GM23338 (cell line): ENCODE data around the gene SGSH. TPM values are rescaled to one million over a fixed set of nuclear protein-coding genes. Genes with fewer than 3 reads are reported as not detected.
"Not testable (repeated sequence)": the region's sequence is repeated elsewhere in the genome, so short reads cannot be mapped to it uniquely, and the experiment has no call there.

ENCODE experiments used
- ATAC-seq: fragments of 200-7000 bp; cut with Tn5 transposase; 3 replicates; pipeline ENCODE4 v1.9.1; 2020
- DNase-seq: peaks from one replicate; pipeline ENCODE4 v3.0.0-alpha.2; 2015; ENCODE audit warnings: low spot score
- H2AFZ ChIP-seq: fragments of 200-600 bp; sonication (generic); 2 replicates; pipeline ENCODE4 v1.8.0; 2016; ENCODE audit warnings: antibody characterized with exemption, mild to moderate bottlenecking, moderate library complexity
- H3F3A ChIP-seq: fragments of 200-600 bp; sonication (generic); replicated peaks from 2 replicates; pipeline ENCODE4 v1.8.0; 2017; ENCODE audit warnings: antibody characterized with exemption, mixed run types, low read depth
- H3K27ac ChIP-seq: fragments of 200-600 bp; sonication (generic); 2 replicates; pipeline ENCODE4 v1.6.1; 2016; ENCODE audit warnings: low read depth
- H3K27me3 ChIP-seq: fragments of 200-600 bp; sonication (generic); 2 replicates; pipeline ENCODE4 v1.8.0; 2016; ENCODE audit warnings: mild to moderate bottlenecking, mixed run types, moderate library complexity; ENCODE audit not compliant: insufficient read depth
- H3K36me3 ChIP-seq: fragments of 200-600 bp; sonication (generic); 2 replicates; pipeline ENCODE4 v1.8.0; 2016; ENCODE audit warnings: mild to moderate bottlenecking; ENCODE audit not compliant: insufficient read depth
- H3K4me1 ChIP-seq: fragments of 200-600 bp; sonication (generic); 2 replicates; pipeline ENCODE4 v1.8.0; 2016; ENCODE audit warnings: mild to moderate bottlenecking, moderate library complexity; ENCODE audit not compliant: insufficient read depth
- H3K4me2 ChIP-seq: fragments of 200-600 bp; sonication (generic); 2 replicates; pipeline ENCODE4 v1.7.1; 2017; ENCODE audit warnings: mixed run types
- H3K4me3 ChIP-seq: fragments of 200-600 bp; sonication (generic); 2 replicates; pipeline ENCODE4 v1.6.1; 2016; ENCODE audit warnings: mixed run types
- H3K79me2 ChIP-seq: fragments of 200-600 bp; sonication (generic); replicated peaks from 2 replicates; pipeline ENCODE4 v1.8.0; 2017; ENCODE audit warnings: mild to moderate bottlenecking; ENCODE audit not compliant: insufficient read depth
- H3K9me2 ChIP-seq: fragments of 200-600 bp; sonication (generic); 2 replicates; pipeline ENCODE4 v1.8.0; 2017; ENCODE audit not compliant: insufficient read depth
- H4K20me1 ChIP-seq: fragments of 200-600 bp; sonication (generic); replicated peaks from 2 replicates; pipeline ENCODE4 v1.8.0; 2017; ENCODE audit warnings: mild to moderate bottlenecking; ENCODE audit not compliant: insufficient read depth
- H3K27ac Mint-ChIP-seq: 2 replicates; pipeline ENCODE4 v1.8.0; 2020; ENCODE audit warnings: inconsistent platforms, mild to moderate bottlenecking, moderate library complexity, mixed read lengths
- H3K27me3 Mint-ChIP-seq: 3 replicates; pipeline ENCODE4 v1.8.0; 2022; ENCODE audit warnings: low read depth, mild to moderate bottlenecking, moderate library complexity, mixed read lengths, inconsistent platforms; ENCODE audit not compliant: insufficient read depth, poor library complexity
- H3K36me3 Mint-ChIP-seq: 3 replicates; pipeline ENCODE4 v1.8.0; 2021; ENCODE audit warnings: low read depth, mild to moderate bottlenecking, inconsistent platforms, moderate library complexity, mixed read lengths
- H3K4me1 Mint-ChIP-seq: 3 replicates; pipeline ENCODE4 v1.8.0; 2020; ENCODE audit warnings: mild to moderate bottlenecking, inconsistent platforms, mixed read lengths
- H3K4me3 Mint-ChIP-seq: 3 replicates; pipeline ENCODE4 v1.8.0; 2021; ENCODE audit warnings: moderate library complexity, mild to moderate bottlenecking, inconsistent platforms, mixed read lengths
- H3K9me3 Mint-ChIP-seq: 3 replicates; pipeline ENCODE4 v1.8.0; 2020; ENCODE audit warnings: moderate library complexity, mild to moderate bottlenecking, inconsistent platforms, mixed read lengths
- EZH2 ChIP-seq: fragments of 200-600 bp; sonication (generic); IDR thresholded peaks from one replicate; pipeline ENCODE4 v1.8.0; 2017; ENCODE audit warnings: antibody characterized with exemption, mild to moderate bottlenecking, low read depth; ENCODE audit not compliant: unreplicated experiment
- EZH2phosphoT487 ChIP-seq: fragments of 200-600 bp; sonication (generic); IDR thresholded peaks from one replicate; pipeline ENCODE4 v1.8.1; 2018; ENCODE audit warnings: antibody characterized with exemption; ENCODE audit not compliant: unreplicated experiment
- NANOG ChIP-seq: IDR thresholded peaks from 2 replicates; pipeline ENCODE4 v1.6.1; 2016; ENCODE audit warnings: antibody characterized with exemption, borderline replicate concordance
- POLR2AphosphoS5 ChIP-seq: IDR thresholded peaks from 2 replicates; pipeline ENCODE4 v1.6.1; 2016; ENCODE audit warnings: antibody characterized with exemption, low read depth
- STAT1 ChIP-seq: IDR thresholded peaks from one replicate; pipeline ENCODE4 v1.6.1; 2016; ENCODE audit warnings: antibody characterized with exemption; ENCODE audit not compliant: unreplicated experiment
- polyA plus RNA-seq: library from polyadenylated mRNA; unstranded; fragments of >200 nt; fragmentation: Nextera tagmentation; extraction: Ambion mirVana; gene quantifications from 2 replicates; pipeline ENCODE4 v1.2.1, GENCODE V29; 2016
- total RNA-seq: library from RNA; depleted of rRNA; stranded (reverse); fragments of >200 nt; shearing (Covaris generic); gene quantifications from 2 replicates; pipeline ENCODE4 v1.2.3, GENCODE V29; 2014
- TF ChIP-seq, protein P1 (sequence below): IDR thresholded peaks from one replicate; pipeline ENCODE4 v1.6.1; 2018; ENCODE audit warnings: antibody characterized with exemption; ENCODE audit not compliant: unreplicated experiment
- TF ChIP-seq, protein P2 (sequence below): fragments of 250-450 bp; sonication (Bioruptor Pico); IDR thresholded peaks from 2 replicates; pipeline ENCODE4 v1.5.0; 2020; ENCODE audit warnings: mild to moderate bottlenecking, moderate library complexity

Gene SGSH
- total and polyA plus RNA-seq, 2 experiments from 2014 or later = 9.6 to 17.5 TPM

DNA sequence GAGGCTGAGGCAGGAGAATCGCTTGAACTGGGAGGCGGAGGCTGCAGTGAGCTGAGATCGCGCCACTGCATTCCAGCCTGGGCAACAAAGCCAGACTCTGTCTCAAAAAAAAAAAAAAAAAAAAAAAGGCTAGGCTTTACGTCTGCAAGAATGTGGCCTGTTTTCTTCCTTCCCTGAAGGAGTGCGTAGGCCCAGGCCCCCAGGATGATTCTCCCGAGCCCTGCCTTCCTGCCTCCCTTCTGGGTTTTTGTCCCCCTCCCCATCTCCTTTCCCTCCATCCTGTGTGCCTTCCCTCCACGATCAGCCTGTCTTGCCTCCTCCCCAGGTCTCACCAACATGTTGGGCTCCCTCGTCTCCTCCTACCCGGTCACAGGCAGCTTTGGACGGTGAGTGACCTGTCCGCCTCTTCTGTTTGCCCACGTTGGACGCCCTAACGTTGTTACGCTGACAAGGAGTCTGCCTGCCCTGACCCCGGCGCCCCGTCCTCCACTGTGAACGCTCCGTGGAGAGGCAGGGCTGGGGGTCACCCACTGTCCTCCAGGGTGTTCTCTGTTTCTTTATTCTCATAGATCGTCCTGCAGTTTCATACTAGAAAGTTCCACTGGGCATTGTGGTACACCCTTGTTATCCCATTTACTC lies 24.9 kb upstream of the SGSH start (continued):
- TF ChIP-seq, protein P1, sequence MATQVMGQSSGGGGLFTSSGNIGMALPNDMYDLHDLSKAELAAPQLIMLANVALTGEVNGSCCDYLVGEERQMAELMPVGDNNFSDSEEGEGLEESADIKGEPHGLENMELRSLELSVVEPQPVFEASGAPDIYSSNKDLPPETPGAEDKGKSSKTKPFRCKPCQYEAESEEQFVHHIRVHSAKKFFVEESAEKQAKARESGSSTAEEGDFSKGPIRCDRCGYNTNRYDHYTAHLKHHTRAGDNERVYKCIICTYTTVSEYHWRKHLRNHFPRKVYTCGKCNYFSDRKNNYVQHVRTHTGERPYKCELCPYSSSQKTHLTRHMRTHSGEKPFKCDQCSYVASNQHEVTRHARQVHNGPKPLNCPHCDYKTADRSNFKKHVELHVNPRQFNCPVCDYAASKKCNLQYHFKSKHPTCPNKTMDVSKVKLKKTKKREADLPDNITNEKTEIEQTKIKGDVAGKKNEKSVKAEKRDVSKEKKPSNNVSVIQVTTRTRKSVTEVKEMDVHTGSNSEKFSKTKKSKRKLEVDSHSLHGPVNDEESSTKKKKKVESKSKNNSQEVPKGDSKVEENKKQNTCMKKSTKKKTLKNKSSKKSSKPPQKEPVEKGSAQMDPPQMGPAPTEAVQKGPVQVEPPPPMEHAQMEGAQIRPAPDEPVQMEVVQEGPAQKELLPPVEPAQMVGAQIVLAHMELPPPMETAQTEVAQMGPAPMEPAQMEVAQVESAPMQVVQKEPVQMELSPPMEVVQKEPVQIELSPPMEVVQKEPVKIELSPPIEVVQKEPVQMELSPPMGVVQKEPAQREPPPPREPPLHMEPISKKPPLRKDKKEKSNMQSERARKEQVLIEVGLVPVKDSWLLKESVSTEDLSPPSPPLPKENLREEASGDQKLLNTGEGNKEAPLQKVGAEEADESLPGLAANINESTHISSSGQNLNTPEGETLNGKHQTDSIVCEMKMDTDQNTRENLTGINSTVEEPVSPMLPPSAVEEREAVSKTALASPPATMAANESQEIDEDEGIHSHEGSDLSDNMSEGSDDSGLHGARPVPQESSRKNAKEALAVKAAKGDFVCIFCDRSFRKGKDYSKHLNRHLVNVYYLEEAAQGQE = no peak

DNA sequence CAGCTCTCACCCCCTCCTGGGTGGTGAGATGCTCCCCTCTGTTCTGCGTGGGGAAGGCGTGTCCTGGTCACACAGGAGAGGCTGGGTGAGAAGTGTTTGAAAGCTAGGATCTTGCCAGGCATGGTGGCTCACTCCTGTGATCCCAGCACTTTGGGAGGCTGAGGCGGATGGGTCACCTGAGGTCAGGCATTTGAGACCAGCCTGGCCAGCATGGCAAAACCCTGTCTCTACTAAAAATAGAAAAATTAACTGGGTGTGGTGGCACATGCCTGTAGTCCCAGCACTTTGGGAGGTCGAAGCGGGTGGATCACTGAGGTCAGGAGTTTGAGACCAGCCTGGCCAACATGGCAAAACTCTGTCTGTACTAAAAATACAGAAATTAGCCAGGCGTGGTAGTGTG lies 24.3 kb upstream of the SGSH start:
- not testable (repeated sequence) for H4K20me1 ChIP-seq, H3K4me2 ChIP-seq, H3K9me3 Mint-ChIP-seq, H3K27ac ChIP-seq, H3K4me3 Mint-ChIP-seq, H3K27me3 ChIP-seq, DNase-seq, H2AFZ ChIP-seq, H3K4me1 Mint-ChIP-seq, ATAC-seq, H3K36me3 ChIP-seq, H3K4me3 ChIP-seq, H3K79me2 ChIP-seq, H3K27me3 Mint-ChIP-seq, H3K27ac Mint-ChIP-seq, H3F3A ChIP-seq, H3K4me1 ChIP-seq, H3K9me2 ChIP-seq
- peaks cover 26% of the 10 kb centered on the region; the same call in 2 of the 3 replicates for H3K36me3 Mint-ChIP-seq

DNA sequence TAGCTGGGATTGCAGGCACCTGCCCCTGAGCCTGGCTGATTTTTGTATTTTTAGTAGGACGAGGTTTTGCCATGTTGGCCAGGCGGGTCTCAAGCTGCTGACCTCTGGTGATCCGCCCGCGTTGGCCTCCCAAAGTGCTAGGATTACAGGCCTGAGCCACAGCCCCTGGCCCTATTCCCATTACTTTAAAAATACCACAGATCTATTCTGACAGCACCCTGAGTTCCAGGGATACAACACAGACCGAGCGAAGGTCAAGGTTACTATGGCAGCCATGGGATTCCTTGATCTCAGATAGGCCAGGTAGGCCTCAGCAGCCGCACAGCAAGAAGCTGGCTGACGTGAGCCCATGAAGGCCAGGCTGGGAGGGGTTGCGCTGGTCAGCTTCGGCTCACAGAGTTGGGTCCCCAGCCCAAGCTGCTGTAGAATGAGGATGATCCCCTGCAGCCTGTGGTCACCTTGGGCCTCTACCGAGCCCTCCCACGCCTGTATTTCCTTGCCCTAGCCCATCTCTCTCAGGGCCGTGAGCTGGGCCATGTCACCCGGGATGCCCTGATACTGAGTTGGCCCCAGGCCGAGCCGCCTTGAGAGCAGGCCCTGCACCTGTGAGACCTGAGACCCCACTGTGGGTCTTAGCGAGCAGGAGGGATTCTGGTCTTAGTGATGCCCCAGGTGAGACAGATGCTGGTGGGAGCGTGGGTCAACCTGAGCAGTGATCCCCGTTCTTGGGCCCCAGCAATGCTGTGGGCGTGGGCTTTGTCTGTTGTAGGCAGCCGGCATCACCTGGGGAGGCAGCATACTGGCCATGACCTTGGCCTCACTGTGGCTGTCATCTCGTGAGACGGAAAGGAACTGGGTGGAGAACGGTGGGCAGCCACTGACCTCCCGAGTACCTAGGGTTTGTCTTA lies 23.6 kb upstream of the SGSH start:
- H3K27me3 ChIP-seq = no peaks in the 10 kb centered on the region
- ATAC-seq (no peak), DNase-seq (no peak)
- H3K9me2 ChIP-seq = no peaks in the 10 kb centered on the region
- peaks cover 3% of the 10 kb centered on the region; the same call in 1 of the 2 replicates for H4K20me1 ChIP-seq
- H3K27ac ChIP-seq = no peak overlapping the region
- H3K36me3 Mint-ChIP-seq = peaks cover 24% of the 10 kb centered on the region; the same call in 2 of the 3 replicates
- no peaks in the 10 kb centered on the region; the same call in 1 of the 2 replicates for H3K36me3 ChIP-seq
- H3K27ac Mint-ChIP-seq = no peak overlapping the region
- no peaks in the 10 kb centered on the region for H3K9me3 Mint-ChIP-seq
- no peak overlapping the region for H3K4me2 ChIP-seq
- peaks cover 8% of the 10 kb centered on the region for H3K27me3 Mint-ChIP-seq
- H3K79me2 ChIP-seq = no peaks in the 10 kb centered on the region
- H3K4me1 ChIP-seq = no peaks in the 10 kb centered on the region
- H3K4me3 ChIP-seq = no peak overlapping the region
- H3K4me3 Mint-ChIP-seq = no peak overlapping the region
- H3K4me1 Mint-ChIP-seq = no peaks in the 10 kb centered on the region; the same call in 2 of the 3 replicates
- no peak overlapping the region for H2AFZ ChIP-seq
- no peaks in the 10 kb centered on the region for H3F3A ChIP-seq
- TF ChIP-seq EZH2 (no peak), STAT1 (no peak), NANOG (no peak), POLR2AphosphoS5 (no peak), EZH2phosphoT487 (no peak)
- TF ChIP-seq, protein P2, sequence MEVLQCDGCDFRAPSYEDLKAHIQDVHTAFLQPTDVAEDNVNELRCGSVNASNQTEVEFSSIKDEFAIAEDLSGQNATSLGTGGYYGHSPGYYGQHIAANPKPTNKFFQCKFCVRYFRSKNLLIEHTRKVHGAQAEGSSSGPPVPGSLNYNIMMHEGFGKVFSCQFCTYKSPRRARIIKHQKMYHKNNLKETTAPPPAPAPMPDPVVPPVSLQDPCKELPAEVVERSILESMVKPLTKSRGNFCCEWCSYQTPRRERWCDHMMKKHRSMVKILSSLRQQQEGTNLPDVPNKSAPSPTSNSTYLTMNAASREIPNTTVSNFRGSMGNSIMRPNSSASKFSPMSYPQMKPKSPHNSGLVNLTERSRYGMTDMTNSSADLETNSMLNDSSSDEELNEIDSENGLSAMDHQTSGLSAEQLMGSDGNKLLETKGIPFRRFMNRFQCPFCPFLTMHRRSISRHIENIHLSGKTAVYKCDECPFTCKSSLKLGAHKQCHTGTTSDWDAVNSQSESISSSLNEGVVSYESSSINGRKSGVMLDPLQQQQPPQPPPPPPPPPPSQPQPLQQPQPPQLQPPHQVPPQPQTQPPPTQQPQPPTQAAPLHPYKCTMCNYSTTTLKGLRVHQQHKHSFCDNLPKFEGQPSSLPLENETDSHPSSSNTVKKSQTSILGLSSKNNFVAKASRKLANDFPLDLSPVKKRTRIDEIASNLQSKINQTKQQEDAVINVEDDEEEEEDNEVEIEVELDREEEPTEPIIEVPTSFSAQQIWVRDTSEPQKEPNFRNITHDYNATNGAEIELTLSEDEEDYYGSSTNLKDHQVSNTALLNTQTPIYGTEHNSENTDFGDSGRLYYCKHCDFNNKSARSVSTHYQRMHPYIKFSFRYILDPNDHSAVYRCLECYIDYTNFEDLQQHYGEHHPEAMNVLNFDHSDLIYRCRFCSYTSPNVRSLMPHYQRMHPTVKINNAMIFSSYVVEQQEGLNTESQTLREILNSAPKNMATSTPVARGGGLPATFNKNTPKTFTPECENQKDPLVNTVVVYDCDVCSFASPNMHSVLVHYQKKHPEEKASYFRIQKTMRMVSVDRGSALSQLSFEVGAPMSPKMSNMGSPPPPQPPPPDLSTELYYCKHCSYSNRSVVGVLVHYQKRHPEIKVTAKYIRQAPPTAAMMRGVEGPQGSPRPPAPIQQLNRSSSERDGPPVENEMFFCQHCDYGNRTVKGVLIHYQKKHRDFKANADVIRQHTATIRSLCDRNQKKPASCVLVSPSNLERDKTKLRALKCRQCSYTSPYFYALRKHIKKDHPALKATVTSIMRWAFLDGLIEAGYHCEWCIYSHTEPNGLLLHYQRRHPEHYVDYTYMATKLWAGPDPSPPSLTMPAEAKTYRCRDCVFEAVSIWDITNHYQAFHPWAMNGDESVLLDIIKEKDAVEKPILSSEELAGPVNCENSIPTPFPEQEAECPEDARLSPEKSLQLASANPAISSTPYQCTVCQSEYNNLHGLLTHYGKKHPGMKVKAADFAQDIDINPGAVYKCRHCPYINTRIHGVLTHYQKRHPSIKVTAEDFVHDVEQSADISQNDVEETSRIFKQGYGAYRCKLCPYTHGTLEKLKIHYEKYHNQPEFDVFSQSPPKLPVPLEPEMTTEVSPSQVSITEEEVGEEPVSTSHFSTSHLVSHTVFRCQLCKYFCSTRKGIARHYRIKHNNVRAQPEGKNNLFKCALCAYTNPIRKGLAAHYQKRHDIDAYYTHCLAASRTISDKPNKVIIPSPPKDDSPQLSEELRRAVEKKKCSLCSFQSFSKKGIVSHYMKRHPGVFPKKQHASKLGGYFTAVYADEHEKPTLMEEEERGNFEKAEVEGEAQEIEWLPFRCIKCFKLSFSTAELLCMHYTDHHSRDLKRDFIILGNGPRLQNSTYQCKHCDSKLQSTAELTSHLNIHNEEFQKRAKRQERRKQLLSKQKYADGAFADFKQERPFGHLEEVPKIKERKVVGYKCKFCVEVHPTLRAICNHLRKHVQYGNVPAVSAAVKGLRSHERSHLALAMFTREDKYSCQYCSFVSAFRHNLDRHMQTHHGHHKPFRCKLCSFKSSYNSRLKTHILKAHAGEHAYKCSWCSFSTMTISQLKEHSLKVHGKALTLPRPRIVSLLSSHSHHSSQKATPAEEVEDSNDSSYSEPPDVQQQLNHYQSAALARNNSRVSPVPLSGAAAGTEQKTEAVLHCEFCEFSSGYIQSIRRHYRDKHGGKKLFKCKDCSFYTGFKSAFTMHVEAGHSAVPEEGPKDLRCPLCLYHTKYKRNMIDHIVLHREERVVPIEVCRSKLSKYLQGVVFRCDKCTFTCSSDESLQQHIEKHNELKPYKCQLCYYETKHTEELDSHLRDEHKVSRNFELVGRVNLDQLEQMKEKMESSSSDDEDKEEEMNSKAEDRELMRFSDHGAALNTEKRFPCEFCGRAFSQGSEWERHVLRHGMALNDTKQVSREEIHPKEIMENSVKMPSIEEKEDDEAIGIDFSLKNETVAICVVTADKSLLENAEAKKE = no peak
